ENCODE data around the gene METTL23.

DNA sequence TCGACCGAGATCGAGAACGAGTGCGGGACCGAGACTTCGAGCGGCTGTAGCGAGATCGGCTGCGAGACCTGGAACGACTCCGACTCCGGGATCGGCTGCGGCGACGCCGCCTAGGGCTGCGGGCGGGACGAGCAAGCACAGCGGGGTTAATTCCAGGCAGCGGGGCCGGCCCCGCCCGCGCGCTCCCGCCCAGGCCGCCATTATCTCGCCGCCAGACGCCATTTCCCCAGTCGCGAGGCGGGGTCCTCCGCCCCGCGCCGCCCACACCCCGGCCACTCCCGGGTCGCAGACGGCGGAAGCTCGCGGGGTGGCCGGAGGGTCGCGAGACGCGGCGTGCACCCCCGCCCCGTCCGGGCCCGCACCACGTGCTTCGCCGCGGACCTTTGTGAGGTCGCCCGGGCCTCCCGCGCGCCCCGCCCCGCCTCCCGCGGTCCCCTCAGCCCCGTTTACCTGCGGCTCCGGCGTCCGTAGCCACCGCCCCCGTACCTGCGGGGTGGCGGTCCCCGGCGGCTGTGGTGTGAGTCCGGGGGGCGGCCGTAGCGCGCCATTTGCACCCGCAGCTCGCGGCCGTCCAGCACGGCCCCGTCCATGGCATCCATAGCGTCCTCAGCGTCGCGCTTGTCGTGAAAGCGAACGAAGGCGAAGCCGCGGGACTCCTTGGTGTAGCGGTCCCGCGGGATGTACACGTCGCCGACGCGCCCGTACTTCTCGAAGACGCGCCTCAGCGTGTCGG is 9.9 kb downstream of the METTL23 start:
- TF ChIP-seq, protein P1, sequence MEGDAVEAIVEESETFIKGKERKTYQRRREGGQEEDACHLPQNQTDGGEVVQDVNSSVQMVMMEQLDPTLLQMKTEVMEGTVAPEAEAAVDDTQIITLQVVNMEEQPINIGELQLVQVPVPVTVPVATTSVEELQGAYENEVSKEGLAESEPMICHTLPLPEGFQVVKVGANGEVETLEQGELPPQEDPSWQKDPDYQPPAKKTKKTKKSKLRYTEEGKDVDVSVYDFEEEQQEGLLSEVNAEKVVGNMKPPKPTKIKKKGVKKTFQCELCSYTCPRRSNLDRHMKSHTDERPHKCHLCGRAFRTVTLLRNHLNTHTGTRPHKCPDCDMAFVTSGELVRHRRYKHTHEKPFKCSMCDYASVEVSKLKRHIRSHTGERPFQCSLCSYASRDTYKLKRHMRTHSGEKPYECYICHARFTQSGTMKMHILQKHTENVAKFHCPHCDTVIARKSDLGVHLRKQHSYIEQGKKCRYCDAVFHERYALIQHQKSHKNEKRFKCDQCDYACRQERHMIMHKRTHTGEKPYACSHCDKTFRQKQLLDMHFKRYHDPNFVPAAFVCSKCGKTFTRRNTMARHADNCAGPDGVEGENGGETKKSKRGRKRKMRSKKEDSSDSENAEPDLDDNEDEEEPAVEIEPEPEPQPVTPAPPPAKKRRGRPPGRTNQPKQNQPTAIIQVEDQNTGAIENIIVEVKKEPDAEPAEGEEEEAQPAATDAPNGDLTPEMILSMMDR (conservative IDR thresholded peaks at IDR 0.05; ENCODE audit: low read length): no peak
- TF ChIP-seq EZH2phosphoT487 (IDR thresholded peaks at IDR 0.05; ENCODE audit: borderline replicate concordance): no peak
